ENCODE data around the gene LYRM4.

GRCh38 chr6:5215159-5215558 lies 45.6 kb downstream of the LYRM4 start:
- TF ChIP-seq CTCF (optimal IDR thresholded peaks at IDR 0.05 in 1 of 3, IDR thresholded peaks at IDR 0.05 in 1 of 3, conservative IDR thresholded peaks at IDR 0.05 in 1 of 3; ENCODE audit: extremely low read depth in 1 of 3, insufficient read depth in 2 of 3, low read length in 3 of 3) (no peak), EZH2 (IDR thresholded peaks at IDR 0.05; ENCODE audit: low read length) (no peak)
